Urinary bladder (tissue), 4 donors: ENCODE results near the gene MEDAG. TPM values are rescaled to one million over a fixed set of nuclear protein-coding genes. Genes with fewer than 3 reads are reported as not detected.

Experiments
- DNase-seq: peaks from one replicate; pipeline ENCODE4 v3.0.0-alpha.2; 2015; ENCODE audit errors: extremely low spot score
- H3K27ac ChIP-seq: one replicate; pipeline ENCODE4 v1.5.1; 2013; ENCODE audit warnings: low read depth, mild to moderate bottlenecking, moderate library complexity
- H3K36me3 ChIP-seq: one replicate; pipeline ENCODE4 v1.6.1; 2013; ENCODE audit warnings: mild to moderate bottlenecking, moderate library complexity; ENCODE audit not compliant: insufficient read depth
- H3K4me1 ChIP-seq: one replicate; pipeline ENCODE4 v1.6.1; 2013; ENCODE audit warnings: mild to moderate bottlenecking, moderate library complexity; ENCODE audit not compliant: insufficient read depth
- H3K4me3 ChIP-seq: one replicate; pipeline ENCODE4 v1.5.1; 2013; ENCODE audit warnings: low read depth, low read length
- WGBS: extraction: QIAGEN DNeasy Blood & Tissue Kit; methylation state at CpG from one replicate; pipeline ENCODE4 v1.1.7; 2013; 5-methylcytosine and 5-hydroxymethylcytosine counted together
- polyA plus RNA-seq: library from polyadenylated mRNA; stranded (reverse); fragments of 200-250 nt; gene quantifications from one replicate; pipeline ENCODE4 v1.2.3, GENCODE V29; 2013
- total RNA-seq: library from RNA; depleted of rRNA; stranded (reverse); fragments of >200 nt; gene quantifications from one replicate; pipeline ENCODE4 v1.2.3, GENCODE V29; 2014
- donor health status: healthy with polysubstance abuse.
- donor health status: healthy.

Gene MEDAG
- total and polyA plus RNA-seq, 2 donors, result 12.2 to 12.7 TPM

DNA sequence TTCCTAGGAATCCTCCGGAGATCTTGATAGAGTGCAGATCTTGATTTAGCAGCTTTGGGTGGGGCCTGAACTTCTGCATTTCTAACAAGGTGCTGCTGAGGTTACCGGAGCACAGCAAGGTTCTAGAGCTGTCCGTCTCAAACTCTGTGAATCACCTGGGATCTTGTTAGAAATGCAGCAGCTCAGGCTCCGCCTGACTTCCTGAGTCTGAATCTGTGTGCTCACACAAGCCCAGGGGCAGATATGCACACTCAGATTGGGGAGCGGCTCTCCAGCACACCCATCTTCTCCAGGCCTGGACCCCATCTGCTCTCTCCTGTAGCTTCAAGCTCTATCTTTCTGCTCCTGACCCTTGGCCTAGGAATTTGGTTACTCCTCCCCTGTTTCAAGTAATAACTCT lies 22.9 kb downstream of the MEDAG start:
- no peak for DNase-seq
- Histone ChIP-seq H3K4me3 (no peak overlapping the region), H3K4me1 (no peaks in the 10 kb centered on the region), H3K27ac (no peak overlapping the region), H3K36me3 (no peaks in the 10 kb centered on the region)
- WGBS, result 83% methylated on average over 5 of the region's 5 CpGs

DNA sequence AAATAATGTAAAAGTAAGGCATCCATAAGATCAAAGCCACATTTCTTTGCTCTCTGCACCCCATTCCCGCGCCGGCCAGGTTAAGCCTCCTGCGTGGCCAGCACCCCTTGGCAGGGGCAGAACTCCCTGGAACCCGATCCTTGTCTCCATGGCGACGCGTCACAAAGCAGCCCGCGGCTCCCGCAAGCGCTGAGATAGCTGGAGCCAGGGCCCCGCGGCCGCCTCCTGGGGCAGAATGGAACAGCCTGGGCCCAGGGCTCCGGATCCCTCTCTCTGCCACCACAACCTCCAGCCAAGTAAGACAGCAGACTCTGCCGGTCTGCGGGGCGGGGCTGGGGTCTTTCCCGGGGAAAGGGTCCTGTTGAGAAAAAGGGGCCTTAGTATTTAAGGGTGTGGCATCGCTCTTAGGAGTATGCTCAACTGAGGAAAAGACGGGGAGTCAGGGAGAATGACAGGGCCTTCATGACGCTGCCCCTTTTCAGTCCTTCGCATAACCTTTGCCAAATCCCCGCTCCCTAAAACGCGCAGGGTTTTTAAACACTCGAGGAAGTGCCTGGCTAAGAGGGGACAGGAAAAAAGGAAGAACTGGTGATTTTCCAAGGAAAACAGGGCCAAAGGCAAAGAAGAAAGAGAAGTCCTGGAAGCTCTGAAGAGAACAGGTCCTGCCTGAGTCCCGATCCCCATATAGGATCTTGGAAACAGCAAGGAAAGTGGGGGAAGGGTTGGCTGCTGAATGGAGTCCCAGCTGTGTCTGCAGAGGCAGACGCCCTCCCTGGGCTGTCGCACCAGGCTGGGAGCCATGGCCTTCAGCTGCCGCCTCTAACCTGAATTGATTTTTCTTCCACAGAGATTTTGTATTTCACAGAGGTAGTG lies 26.6 kb downstream of the MEDAG start, which contains the start of gene TEX26:
Gene TEX26 (plus strand): TSS at position 176 of the 873 bp plus-strand sequence. CDS start 60 bp downstream, at position 236.
- 24% methylated on average over 32 of the region's 32 CpGs for WGBS
- no peak for DNase-seq
- Histone ChIP-seq H3K4me1 (no peaks in the 10 kb centered on the region), H3K36me3 (no peaks in the 10 kb centered on the region), H3K4me3 (no peak within 1 kb of the TSS), H3K27ac (no peak within 1 kb of the TSS)

DNA sequence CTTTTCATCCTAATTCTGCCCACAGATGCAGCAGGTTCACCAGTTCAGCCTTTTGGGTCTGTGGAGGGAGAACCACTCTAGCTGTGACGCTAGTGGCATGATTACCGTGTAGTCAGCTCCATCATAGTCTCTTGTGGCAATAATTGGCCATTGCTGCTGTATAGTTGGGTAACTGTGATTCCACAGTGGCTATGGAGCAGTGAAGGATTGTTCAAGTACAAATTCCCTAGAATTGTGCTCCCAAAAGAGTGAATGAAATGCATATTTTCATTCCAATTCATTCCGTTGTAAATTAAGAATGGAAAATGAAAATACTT lies 27.2 kb downstream of the MEDAG start:
- Histone ChIP-seq H3K4me1 (no peaks in the 10 kb centered on the region), H3K4me3 (no peak overlapping the region), H3K27ac (no peak overlapping the region), H3K36me3 (no peaks in the 10 kb centered on the region)
- no peak for DNase-seq
- WGBS, result 92% methylated on average over 3 of the region's 3 CpGs

DNA sequence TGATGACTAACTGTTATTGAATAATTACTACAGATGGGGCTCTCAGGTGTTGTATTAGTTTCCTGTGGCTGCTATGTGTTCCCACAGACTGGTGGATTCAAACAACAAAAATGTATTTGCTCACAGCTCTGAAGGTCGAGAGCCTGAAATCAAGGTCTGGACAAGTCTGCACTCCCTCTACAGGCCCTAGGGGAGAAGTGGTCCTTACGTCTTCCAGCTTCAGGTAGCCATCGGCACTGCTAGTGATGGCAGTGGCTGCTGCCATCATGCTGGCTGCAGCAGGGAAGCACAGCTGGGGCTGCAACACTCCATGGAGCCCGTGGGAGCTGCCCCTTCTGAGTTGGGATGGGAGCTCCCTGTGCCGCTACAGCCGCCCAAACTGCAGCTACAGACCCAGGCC lies 28.3 kb downstream of the MEDAG start:
- DNase-seq, result no peak
- no peaks in the 10 kb centered on the region for H3K4me1 ChIP-seq
- no peaks in the 10 kb centered on the region for H3K36me3 ChIP-seq
- no peak overlapping the region for H3K4me3 ChIP-seq
- H3K27ac ChIP-seq, result no peak overlapping the region
- WGBS, result 77% methylated on average over 6 of the region's 6 CpGs

DNA sequence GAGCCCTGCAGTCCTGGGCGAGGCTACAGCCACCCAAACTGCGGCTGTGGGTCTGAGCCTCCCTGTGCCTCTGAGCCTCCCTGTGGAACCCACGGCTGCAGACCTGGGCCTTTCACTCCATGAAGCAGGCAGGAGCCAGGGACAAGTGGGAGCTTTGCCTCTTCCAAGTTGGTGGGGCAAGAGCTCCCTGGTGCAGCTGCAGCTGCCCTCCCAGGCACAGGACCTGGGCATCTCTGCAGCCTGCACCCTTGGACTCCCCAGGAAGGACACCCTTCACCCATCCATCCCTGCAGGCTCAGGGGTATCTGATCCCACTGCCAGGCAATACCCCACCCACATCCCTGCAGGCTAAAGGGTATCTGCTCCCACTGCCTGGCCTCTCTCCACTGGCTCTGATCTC lies 28.7 kb downstream of the MEDAG start:
- Histone ChIP-seq H3K36me3 (no peaks in the 10 kb centered on the region), H3K4me3 (no peak overlapping the region), H3K4me1 (no peaks in the 10 kb centered on the region), H3K27ac (no peak overlapping the region)
- 96% methylated on average over 3 of the region's 3 CpGs for WGBS
- DNase-seq, result no peak

DNA sequence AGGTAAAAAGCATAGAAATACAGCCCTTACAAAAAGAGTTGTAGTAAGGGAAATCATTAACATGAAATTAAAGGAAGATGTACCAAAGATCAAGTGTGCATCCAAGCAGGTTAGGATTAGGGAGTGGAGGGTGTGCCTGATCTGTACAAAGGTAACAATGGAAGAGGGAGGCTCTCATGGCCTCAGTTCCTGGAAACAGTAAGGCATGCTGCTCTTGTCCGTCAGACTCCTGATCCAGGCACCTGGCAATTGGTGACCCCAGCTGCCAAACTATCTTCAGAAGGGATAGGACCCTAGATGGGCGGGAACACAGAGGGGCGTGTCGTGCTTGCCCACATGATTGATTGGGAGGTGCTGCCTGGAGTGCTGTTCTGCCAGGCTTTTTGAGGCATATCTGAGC lies 30.9 kb downstream of the MEDAG start:
- Histone ChIP-seq H3K4me1 (no peaks in the 10 kb centered on the region), H3K27ac (no peak overlapping the region), H3K4me3 (no peak overlapping the region), H3K36me3 (no peaks in the 10 kb centered on the region)
- DNase-seq, result no peak
- WGBS, result 83% methylated on average over 4 of the region's 4 CpGs

DNA sequence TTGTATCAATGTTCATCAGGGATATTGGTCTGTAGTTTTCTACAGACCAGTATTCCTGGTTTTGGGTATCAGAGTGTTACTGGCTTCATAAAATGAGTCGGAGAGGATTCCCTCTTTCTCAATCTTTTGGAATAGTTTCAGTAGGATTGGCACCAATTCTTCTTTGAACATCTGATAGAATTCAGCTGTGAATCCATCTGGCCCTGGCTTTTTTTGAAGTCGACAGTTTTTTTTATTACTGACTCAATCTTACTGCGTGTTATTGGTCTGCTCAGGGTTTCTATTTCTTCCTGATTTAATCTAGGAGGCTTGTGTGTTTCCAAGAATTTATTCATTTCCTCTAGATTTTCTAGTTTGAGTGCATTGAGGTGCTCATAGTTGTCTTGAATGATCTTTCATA lies 37.8 kb downstream of the MEDAG start:
- Histone ChIP-seq H3K27ac (no peak overlapping the region), H3K4me3 (no peak overlapping the region), H3K4me1 (no peaks in the 10 kb centered on the region), H3K36me3 (no peaks in the 10 kb centered on the region)
- DNase-seq, result no peak
- 57% methylated on average over 3 of the region's 3 CpGs for WGBS

DNA sequence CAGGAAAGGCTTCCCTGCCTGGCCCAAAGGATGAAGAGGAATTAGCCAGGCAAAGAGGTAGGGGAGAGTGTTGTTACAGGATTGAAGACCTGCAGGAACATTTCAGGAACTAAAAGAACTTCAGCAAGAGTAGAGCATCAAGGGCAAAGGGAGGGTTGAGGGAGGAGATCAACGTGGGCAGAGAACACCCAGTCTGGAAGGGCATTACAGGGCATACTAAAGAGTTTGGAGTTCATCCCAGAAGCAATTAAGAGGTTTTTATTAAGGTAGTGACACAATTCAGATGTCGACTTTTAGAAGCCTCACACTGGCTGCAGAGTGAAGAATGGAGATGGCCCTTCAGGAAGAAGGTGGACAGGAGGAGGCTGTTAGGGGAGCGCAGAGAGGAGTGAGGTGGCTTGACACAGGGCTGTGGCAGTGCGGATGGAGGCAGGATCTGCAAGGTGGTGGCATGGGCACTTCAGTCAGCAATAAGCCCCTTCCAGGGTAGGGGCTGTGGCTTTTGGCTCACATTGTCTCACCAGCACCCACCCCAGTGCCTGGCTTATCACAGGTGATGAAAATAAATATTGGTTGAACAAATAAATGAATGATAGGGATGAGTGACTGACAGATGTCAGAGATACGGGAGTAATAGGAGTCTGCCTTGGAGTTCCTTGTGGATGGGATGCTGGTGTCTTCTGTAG lies 51.3 kb downstream of the MEDAG start:
- H3K4me1 ChIP-seq, result no peaks in the 10 kb centered on the region

DNA sequence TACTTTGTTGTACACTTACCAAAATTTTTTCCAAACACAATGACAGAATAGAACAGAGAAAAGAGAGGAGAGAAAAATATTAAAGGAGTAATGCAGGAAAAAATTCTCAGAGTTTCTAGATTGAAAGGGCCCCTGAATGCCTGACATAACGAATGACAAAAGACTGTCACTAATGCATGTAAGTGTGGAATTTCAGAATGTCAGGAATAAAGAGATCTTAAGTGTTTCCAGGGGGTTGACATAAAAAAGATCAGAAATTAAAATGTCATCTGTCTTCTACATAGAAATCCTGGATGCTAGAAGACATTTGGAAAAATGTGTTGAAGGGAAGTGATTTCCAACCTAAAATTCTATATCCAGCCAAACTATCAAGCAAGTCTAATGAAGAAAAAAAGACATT lies 53.6 kb downstream of the MEDAG start:
- no peak overlapping the region for H3K27ac ChIP-seq
- H3K4me1 ChIP-seq, result no peaks in the 10 kb centered on the region
- no peak for DNase-seq
- H3K36me3 ChIP-seq, result no peaks in the 10 kb centered on the region
- WGBS, result 86% methylated on average over 1 of the region's 1 CpG
- H3K4me3 ChIP-seq, result no peak overlapping the region

More for the DNA sequence above, 51.3 kb downstream of the MEDAG start:
- no peaks in the 10 kb centered on the region for H3K36me3 ChIP-seq
- no peak overlapping the region for H3K27ac ChIP-seq
- 82% methylated on average over 5 of the region's 5 CpGs for WGBS
- no peak for DNase-seq
- no peak overlapping the region for H3K4me3 ChIP-seq

DNA sequence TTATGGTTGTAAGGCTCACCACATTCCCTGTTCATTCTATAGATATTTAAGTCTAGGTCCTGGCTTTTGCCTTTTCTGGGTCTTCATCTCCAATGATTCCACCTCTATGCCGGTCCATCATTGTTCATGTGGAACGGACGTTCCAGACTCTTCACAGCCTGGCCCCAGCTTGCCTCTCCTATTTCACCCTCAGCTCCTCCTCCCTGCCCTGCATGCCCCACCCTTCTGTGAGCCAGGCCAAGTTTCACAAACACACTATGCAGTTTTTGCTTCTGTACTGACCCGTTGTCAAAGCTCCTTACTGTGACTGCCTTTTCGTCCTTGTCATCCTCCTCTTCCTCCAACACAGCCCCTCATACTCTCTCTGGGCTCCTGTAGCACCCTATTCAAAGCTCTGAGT lies 57.7 kb downstream of the MEDAG start:
- Histone ChIP-seq H3K4me1 (no peaks in the 10 kb centered on the region), H3K27ac (no peak overlapping the region), H3K36me3 (no peaks in the 10 kb centered on the region), H3K4me3 (no peak overlapping the region)
- 30% methylated on average over 5 of the region's 5 CpGs for WGBS
- DNase-seq, result no peak

DNA sequence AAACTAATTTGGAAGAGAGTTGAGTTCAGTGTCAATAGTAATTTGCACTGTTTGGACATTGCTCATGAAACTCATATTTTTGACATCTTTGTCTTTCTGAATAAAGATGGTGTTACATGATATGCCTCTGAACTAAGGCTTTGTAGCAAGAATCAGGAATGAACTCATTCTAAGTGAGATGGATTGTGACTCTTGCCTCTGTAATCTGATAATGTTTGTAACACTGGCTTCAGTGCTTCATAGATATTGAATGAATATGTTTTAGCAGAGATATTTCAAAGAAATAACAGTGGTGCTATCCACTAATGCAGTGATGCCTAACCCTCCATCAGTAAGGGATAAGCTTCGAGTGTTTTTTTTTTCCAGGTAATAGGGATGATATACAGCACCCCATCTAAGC lies 59.3 kb downstream of the MEDAG start:
- Histone ChIP-seq H3K4me1 (no peaks in the 10 kb centered on the region), H3K36me3 (no peaks in the 10 kb centered on the region), H3K27ac (no peak overlapping the region), H3K4me3 (no peak overlapping the region)
- DNase-seq, result no peak
- WGBS, result 82% methylated on average over 1 of the region's 1 CpG

DNA sequence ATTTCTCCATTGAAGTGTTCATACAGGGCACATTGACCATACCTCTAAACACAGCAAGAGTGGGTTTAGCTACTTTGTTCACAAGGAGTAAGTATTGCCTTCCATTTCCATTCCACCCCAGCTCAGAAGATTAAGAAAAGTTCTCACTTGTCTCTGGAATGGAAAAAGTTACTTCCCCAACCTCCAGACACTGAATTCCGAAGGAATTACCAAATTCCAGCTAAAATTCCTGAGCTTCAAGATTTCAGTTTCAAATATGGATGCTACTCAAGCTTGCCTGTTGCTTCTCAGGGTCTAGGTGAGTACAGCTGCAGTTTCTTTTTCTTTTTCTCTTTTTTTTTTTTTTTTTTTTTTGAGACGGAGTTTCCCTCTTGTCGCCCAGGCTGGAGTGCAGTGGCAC lies 60.0 kb downstream of the MEDAG start:
- H3K36me3 ChIP-seq, result no peaks in the 10 kb centered on the region
- WGBS, result 88% methylated on average over 3 of the region's 3 CpGs

DNA sequence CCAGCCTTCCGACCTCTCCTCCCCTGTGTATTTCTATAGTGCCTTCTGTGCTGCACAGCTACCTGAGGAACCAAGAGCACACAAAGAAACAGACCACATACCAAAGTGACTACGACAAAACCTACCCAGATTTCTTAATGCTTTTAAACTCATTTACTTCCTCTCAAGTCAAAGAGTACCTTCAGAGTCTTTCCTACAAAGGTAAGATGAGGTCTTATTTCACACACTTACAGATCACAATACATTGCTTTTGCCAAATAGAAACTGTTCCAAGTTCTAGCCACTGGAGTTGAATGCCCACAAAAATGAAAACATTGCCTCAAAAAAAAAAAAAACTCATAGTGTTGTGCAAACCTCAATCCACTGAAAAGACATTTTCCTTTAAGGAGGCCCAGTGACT lies 62.8 kb downstream of the MEDAG start:
- H3K4me3 ChIP-seq, result no peak overlapping the region
- WGBS, result 80% methylated on average over 2 of the region's 2 CpGs
- H3K36me3 ChIP-seq, result no peaks in the 10 kb centered on the region
- H3K4me1 ChIP-seq, result no peaks in the 10 kb centered on the region
- no peak overlapping the region for H3K27ac ChIP-seq
- no peak for DNase-seq

More for the DNA sequence above, 60.0 kb downstream of the MEDAG start:
- no peak for DNase-seq
- Histone ChIP-seq H3K4me3 (no peak overlapping the region), H3K27ac (no peak overlapping the region), H3K4me1 (no peaks in the 10 kb centered on the region)

DNA sequence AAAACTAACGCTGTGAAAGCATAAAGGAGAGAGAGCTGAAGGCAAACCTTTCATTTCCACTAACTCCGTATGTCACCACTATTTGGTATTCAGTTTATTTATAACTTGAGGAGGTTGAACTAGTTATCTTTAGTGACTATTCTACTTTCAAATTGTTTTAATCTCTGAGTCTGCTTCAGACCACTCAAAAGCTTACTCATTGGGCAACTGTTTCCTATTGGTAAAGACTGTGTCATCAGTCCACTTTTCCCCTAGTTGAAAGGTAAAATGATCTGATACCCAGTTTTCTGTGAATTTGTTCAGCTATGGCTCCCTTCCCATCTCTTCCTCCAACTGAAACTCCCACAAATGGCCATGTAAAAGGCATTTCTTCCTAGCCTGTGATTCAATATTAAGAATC lies 65.5 kb downstream of the MEDAG start:
- Histone ChIP-seq H3K4me1 (no peaks in the 10 kb centered on the region), H3K36me3 (no peaks in the 10 kb centered on the region), H3K4me3 (no peak overlapping the region), H3K27ac (no peak overlapping the region)
- WGBS, result 67% methylated on average over 2 of the region's 2 CpGs
- DNase-seq, result no peak
